ENCODE results near the gene ITIH4. TPM values are rescaled to one million over a fixed set of nuclear protein-coding genes. Genes with fewer than 3 reads are reported as not detected.

Gene ITIH4
- total and polyA plus RNA-seq, 10 of the 15 experiments (the other 5 are each of a cell fraction or from before 2014, with no cell fraction given): 0.64 to 4.1 (median 1.3) TPM

DNA sequence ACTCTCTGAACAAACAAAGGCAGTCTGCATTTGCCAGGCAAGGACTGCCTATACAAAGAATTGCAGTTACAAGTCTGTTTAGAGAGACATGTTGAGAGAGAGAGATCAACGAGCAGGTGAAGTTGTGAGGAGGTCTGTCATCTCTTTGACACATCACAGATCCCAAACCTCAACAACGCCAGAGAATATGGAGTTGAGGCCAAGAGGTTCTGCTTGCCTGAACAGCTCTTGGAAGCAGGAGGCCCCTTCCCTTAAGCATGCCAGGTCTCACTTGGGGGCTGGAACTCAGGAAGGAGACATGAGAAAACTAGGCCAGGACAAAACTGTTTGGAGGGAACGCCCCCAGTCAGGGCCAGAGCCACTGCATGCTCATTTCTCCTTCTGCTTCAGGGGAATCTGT lies 26.7 kb upstream of the ITIH4 start:
- TF ChIP-seq PAX8 (IDR thresholded peaks at IDR 0.05): no peak
- TF ChIP-seq RBBP5 (conservative IDR thresholded peaks at IDR 0.05): no peak
- no peak for TF ChIP-seq SIN3A (IDR thresholded peaks at IDR 0.05; ENCODE audit: low read depth, low read length)
- TF ChIP-seq, protein P1, sequence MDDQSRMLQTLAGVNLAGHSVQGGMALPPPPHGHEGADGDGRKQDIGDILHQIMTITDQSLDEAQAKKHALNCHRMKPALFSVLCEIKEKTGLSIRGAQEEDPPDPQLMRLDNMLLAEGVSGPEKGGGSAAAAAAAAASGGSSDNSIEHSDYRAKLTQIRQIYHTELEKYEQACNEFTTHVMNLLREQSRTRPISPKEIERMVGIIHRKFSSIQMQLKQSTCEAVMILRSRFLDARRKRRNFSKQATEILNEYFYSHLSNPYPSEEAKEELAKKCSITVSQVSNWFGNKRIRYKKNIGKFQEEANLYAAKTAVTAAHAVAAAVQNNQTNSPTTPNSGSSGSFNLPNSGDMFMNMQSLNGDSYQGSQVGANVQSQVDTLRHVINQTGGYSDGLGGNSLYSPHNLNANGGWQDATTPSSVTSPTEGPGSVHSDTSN (IDR thresholded peaks at IDR 0.05; ENCODE audit: insufficient replicate concordance, low read depth, low read length): no peak
- TF ChIP-seq SPI1 (IDR thresholded peaks at IDR 0.05; ENCODE audit: borderline replicate concordance, insufficient read depth, low read depth, low read length): no peak
- TF ChIP-seq TARDBP (IDR thresholded peaks at IDR 0.05; ENCODE audit: borderline replicate concordance): no peak
- TF ChIP-seq BMI1 (IDR thresholded peaks at IDR 0.05; ENCODE audit: borderline replicate concordance): no peak
- TF ChIP-seq SMC3 (IDR thresholded peaks at IDR 0.05; ENCODE audit: borderline replicate concordance, low read length): no peak
- TF ChIP-seq ATF7 (IDR thresholded peaks at IDR 0.05; ENCODE audit: low read depth): no peak
- no peak for TF ChIP-seq ASH2L (IDR thresholded peaks at IDR 0.05; ENCODE audit: borderline replicate concordance, low read depth)
- TF ChIP-seq BRCA1 (IDR thresholded peaks at IDR 0.05; ENCODE audit: low read depth, low read length): no peak
- TF ChIP-seq NBN (IDR thresholded peaks at IDR 0.05): no peak
- TF ChIP-seq EGR1 (IDR thresholded peaks at IDR 0.05; ENCODE audit: borderline replicate concordance in 1 of 2, low read depth in 2 of 2, low read length in 2 of 2): no peak
- TF ChIP-seq, protein P2, sequence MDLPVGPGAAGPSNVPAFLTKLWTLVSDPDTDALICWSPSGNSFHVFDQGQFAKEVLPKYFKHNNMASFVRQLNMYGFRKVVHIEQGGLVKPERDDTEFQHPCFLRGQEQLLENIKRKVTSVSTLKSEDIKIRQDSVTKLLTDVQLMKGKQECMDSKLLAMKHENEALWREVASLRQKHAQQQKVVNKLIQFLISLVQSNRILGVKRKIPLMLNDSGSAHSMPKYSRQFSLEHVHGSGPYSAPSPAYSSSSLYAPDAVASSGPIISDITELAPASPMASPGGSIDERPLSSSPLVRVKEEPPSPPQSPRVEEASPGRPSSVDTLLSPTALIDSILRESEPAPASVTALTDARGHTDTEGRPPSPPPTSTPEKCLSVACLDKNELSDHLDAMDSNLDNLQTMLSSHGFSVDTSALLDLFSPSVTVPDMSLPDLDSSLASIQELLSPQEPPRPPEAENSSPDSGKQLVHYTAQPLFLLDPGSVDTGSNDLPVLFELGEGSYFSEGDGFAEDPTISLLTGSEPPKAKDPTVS (IDR thresholded peaks at IDR 0.05; ENCODE audit: low read depth, low read length): no peak
- TF ChIP-seq EZH2 (IDR thresholded peaks at IDR 0.05; ENCODE audit: borderline replicate concordance, control insufficient read depth, low read depth, low read length): no peak
- no peak for TF ChIP-seq NR2C1 (IDR thresholded peaks at IDR 0.05)
- H4K20me1 ChIP-seq (ENCODE audit: control insufficient read depth, insufficient read depth): no peaks in the 10 kb centered on the region
- SMC1A ChIA-PET (ENCODE audit: uncharacterized antibody, unreplicated experiment): no interaction called here
- no peak overlapping the region for H3K9ac ChIP-seq (ENCODE audit: control insufficient read depth, insufficient read depth, low read length)
- 77% methylated on average over 3 of the region's 3 CpGs for WGBS (ENCODE audit: insufficient coverage, insufficient replicate concordance, low lambda C conversion rate, missing lambda C conversion rate)
- no peak overlapping the region for H3K4me3 ChIP-seq
- peaks cover 2 to 6% of the 10 kb centered on the region in 2 experiments; a peak in 2 of 4 replicates for H3K36me3 ChIP-seq (ENCODE audit: control insufficient read depth in 2 of 2, insufficient read depth in 2 of 2, low read length in 1 of 2)
- BruUV-seq (replicated peaks): no TSS peak
- H3K27me3 ChIP-seq (replicated peaks in 1 of 2; ENCODE audit: control insufficient read depth in 2 of 2, insufficient read depth in 2 of 2, low read length in 1 of 2): no peaks in the 10 kb centered on the region
- no peak overlapping the region for H2AFZ ChIP-seq (ENCODE audit: control insufficient read depth, low read depth, low read length)
- RAD21 ChIA-PET (ENCODE audit: unreplicated experiment): no interaction called here
- H3K79me2 ChIP-seq (ENCODE audit: control insufficient read depth, insufficient read depth, low read length): no peaks in the 10 kb centered on the region
- FAIRE-seq: no peak
- H3K4me2 ChIP-seq (ENCODE audit: control insufficient read depth, insufficient read depth): no peak overlapping the region
- intact Hi-C loops (cut with micrococcal nuclease; ENCODE audit: unreplicated experiment) (no loop called here), in situ Hi-C loops (cut with MboI) (no loop called here)
- ATAC-seq: no peak
- H3K4me1 ChIP-seq (ENCODE audit: control insufficient read depth, insufficient read depth, low read length): no peaks in the 10 kb centered on the region; the same call in 1 of the 2 replicates
- CTCF ChIA-PET: interaction anchor here (0.6 to 2.1 kb wide), 2 partner anchors 9 to 284 kb away, joined by 3 to 5 read pairs; no protein-coding TSS in a partner anchor
- no peak overlapping the region for H3K27ac ChIP-seq (ENCODE audit: control insufficient read depth, insufficient read depth)
- no peak for DNase-seq (ENCODE audit: low read depth, low spot score)
- POLR2A ChIA-PET: no interaction called here
- no peaks in the 10 kb centered on the region for H3K9me3 ChIP-seq (replicated peaks; ENCODE audit: control insufficient read depth, insufficient read depth, low read length)

Data from GM12878 (cell line).